HL-60 (cell line): Measurements from ENCODE around the gene TMEM263.

Experiments used
- CTCF ChIP-seq: IDR thresholded peaks from one replicate; pipeline ENCODE4 v1.5.1; 2011; ENCODE audit warnings: low read length, control low read depth, inconsistent platforms; ENCODE audit not compliant: insufficient read depth
- POLR2AphosphoS5 ChIP-seq: IDR thresholded peaks from 2 replicates; pipeline ENCODE4 v1.6.1; 2012; ENCODE audit warnings: low read depth
- REST ChIP-seq: IDR thresholded peaks from 2 replicates; pipeline ENCODE4 v1.6.1; 2012; ENCODE audit warnings: low read depth; ENCODE audit not compliant: insufficient replicate concordance

GRCh38 chr12:107011519-107011918, 55.8 kb downstream of the TMEM263 start:
- TF ChIP-seq CTCF (no peak), REST (no peak), POLR2AphosphoS5 (no peak)
